Pulmonary artery endothelial cell (primary cell): Measurements from ENCODE around the gene C8B. TPM values are rescaled to one million over a fixed set of nuclear protein-coding genes. Genes with fewer than 3 reads are reported as not detected.

Experiments
- DNase-seq: peaks from one replicate; pipeline ENCODE4 v3.0.0-alpha.2; 2011; ENCODE audit warnings: low read depth, low spot score
- total RNA-seq: library from RNA; depleted of rRNA; stranded (reverse); fragments of >200 nt; gene quantifications from 2 replicates; pipeline ENCODE4 v1.2.3, GENCODE V29; 2014

Gene C8B
- total RNA-seq, 1 donor from 2014 or later = not detected

DNA sequence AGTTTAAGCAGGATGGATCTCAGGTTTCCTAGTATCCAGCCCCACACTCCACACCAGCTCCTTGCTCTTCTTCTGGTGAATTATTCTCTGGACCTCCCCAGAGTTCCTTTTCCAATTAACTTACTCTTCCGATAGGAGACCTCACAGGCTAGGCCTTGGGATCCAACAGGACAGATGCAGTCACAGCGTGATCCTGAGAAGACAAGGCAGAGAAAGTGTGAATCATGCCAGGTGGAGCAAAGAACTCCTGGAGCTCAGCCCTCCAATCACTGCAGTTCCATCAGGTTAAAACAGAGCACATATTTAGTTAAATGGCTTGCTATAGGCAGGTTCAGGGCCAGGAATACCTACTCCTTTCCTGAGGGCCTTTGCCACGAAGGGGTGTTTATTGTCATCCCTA is 34.1 kb downstream of the C8B start:
- DNase-seq = no peak

DNA sequence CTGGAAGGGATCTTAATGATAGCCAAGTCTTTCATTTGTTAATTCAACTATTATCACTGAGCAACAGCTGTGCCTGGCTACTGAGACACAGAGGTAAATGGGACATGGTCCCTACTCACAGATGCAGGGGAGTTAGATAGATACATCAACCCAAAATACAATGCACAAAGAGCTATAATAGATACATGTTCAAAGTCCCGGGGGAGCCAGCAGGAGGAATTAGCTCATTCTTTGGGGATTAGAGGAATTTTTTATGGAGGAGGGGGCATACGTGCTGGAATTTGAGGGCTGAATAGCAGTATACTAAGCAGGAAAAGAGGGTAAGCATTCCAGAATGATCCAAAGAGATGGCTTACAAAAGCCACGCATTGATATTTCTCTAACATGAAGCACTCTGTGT is 34.6 kb downstream of the C8B start:
- DNase-seq = no peak

- no peak for DNase-seq
These were observed 36.3 kb downstream of the C8B start for GRCh38 chr1:56929492-56929891.

- DNase-seq = no peak
These were observed 37.8 kb downstream of the C8B start for GRCh38 chr1:56927986-56928385.

- no peak for DNase-seq
These were observed 38.6 kb downstream of the C8B start for GRCh38 chr1:56927171-56927570.

- no peak for DNase-seq
These were observed 40.6 kb downstream of the C8B start for GRCh38 chr1:56925193-56925592.

DNA sequence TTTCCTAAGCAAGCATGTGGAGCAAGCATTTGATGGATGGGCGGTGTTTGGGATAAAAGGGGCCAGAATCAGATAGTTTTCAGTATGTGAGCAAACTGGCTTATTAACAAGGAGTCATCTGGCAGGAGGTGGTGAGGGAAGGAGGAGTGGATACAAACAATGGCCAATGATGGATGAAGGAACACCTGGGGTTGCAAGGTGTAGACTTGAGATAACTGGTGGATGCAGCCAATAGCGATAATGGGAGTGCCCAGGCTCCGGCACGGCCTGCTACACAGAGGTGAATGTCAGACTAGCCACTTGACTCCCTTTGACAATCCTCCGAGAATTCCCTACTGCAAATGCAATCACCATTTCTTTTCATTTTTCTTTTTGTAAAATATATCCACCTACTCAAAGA is 41.7 kb downstream of the C8B start:
- no peak for DNase-seq

DNA sequence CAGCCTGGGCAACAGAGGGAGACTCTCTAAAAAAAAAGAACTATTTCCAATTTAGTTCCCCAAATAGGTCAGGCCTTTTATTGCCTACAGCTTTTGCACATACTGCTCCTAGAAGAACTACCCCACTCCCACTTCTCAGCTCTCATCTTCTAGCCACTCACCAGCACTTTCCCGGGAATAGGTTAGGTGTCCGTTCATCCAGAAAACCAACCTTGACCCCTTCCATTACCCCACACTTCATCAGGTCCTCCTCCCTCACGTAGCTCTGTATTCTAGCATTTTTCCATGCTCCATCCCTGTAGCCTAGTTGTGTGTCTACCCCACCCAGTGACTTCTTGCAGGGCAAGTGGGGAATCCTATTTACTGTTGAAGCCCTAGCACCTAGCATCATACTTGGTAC is 42.6 kb downstream of the C8B start:
- DNase-seq = no peak

GRCh38 chr1:56922507-56922906 is 43.3 kb downstream of the C8B start:
- no peak for DNase-seq

DNA sequence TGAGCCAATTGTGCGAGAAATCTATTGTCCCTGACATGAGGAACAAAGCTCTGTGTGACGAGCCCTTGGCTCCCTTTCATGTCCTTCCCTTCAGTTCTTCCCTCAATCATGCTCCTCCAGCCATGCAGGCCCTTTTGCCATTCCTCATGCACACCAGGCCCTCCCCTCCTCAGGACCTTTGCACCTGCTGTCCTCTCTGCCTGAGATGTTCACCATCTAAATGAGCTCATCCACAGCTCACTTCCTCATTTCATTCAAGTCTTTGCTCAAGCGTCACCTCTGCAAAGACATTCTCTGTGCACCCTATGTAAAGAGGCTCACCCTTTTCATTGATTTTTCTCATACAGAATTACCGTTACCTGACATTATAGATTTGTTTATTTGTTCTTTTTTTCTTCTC is 43.7 kb downstream of the C8B start:
- no peak for DNase-seq

- no peak for DNase-seq
These were observed 44.3 kb downstream of the C8B start for GRCh38 chr1:56921479-56921878.

DNA sequence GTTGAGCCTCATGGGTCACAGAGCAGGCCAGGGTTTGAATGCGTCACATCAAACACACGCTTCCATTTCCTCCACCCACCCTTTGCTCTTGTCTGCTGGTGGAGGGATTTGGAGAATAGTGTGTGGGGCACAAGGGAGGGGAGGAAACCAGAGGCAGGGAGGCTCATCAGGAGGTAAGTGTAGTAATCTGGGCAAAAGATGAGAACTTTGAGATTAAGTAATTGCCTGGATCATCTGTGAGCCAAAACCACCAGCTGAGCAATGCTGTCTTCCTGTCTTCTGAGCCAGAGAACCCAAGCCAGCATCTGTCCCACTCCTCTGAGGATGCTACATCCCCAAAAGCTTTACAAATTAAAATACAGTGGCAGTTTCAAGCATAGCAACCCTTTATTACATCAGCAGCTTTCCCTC is 45.2 kb downstream of the C8B start:
- DNase-seq = no peak

DNA sequence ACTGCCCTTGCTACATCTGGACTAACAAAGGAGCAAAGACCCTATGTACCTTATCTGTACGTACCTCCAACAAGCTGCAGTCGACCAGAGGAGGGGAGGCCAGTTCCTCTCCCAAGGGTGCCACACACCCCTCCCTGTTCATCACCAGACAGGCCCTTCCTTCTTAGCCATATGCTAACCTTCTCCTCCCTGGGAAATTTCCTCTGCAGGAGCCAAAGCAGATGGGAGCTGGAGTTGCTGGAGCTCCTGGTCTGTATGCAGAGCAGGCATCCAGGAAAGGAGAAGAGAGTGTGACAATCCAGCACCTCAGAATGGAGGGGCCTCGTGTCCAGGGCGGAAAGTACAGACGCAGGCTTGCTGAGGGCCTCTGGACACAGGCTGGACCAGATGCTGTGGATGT is 48.5 kb downstream of the C8B start:
- DNase-seq = no peak

GRCh38 chr1:56916630-56917029 is 49.2 kb downstream of the C8B start:
- DNase-seq = no peak

DNA sequence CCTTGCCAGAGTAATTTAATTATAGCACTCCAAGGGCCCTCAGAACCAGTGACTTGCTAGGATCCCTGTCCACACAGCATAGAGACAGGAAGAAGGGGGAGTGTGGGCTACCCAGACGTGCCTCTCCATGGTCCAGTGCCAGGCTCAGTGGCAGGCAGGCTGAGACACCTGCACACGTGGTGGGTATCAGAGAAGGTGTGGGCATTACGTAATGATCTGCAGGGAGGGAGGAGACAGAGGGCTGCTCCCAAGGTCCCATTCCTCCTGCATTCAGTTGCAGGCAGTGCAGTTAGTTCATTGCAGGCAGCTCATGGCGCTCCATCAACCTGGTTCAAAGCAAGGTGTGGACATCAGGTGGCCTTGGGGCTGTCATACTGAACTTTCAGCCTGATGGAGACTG is 49.9 kb downstream of the C8B start:
- no peak for DNase-seq

- DNase-seq = no peak
These were observed 53.5 kb downstream of the C8B start for GRCh38 chr1:56912325-56912724.

DNA sequence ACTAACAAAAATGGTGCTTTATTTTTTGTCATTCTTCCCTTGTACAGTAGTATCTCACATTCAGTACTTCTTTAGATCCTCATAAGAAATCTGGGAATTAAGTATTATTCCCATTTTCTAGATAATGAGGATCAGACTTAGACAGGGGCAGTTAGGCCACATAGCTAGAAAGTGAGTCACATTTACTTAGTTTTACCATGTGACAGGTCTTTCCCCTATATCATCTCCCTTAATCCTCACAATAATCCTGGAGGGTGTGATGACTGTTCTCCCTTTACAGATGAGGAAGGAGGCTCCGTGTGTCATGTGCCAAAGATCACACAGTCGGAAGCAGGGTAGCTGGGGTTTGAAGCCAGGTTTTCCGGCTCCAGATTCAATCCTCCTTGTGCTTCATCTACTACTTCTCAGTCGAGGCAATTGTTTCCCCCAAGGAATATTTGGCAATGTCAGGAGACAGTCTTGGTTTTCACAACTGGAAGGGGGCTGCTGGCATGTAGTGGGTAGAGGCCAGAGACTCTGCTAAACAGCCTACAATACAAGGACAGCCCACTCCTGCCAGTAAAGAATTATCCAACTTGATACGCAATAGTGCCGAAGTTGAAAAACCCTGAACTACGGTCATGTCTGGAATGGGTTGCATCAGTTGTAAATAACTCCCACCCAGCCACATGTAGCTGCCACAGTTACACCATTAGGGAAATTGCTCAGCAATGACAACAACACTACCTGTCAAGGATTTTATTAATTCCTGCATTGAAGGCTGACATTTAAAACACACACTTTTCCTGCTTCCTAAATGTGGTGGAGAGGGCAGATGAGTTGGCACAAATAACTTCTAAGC is 54.5 kb downstream of the C8B start:
- no peak for DNase-seq

GRCh38 chr1:56910441-56910985 is 55.3 kb downstream of the C8B start:
- DNase-seq = no peak

- DNase-seq = no peak
These were observed 57.1 kb downstream of the C8B start for GRCh38 chr1:56908619-56909221.

- no peak for DNase-seq
These were observed 60.1 kb downstream of the C8B start for GRCh38 chr1:56905667-56906066.

- no peak for DNase-seq
These were observed 61.0 kb downstream of the C8B start for GRCh38 chr1:56904663-56905397.

- no peak for DNase-seq
These were observed 62.0 kb downstream of the C8B start for GRCh38 chr1:56903778-56904177.
